Measurements from ENCODE around the gene DDIT4. TPM values are rescaled to one million over a fixed set of nuclear protein-coding genes. Genes with fewer than 3 reads are reported as not detected.

The DDIT4 gene
- total and polyA plus RNA-seq, 2 of the 4 experiments (the other 2 are of a cell fraction) = 59.6 to 108 TPM

DNA sequence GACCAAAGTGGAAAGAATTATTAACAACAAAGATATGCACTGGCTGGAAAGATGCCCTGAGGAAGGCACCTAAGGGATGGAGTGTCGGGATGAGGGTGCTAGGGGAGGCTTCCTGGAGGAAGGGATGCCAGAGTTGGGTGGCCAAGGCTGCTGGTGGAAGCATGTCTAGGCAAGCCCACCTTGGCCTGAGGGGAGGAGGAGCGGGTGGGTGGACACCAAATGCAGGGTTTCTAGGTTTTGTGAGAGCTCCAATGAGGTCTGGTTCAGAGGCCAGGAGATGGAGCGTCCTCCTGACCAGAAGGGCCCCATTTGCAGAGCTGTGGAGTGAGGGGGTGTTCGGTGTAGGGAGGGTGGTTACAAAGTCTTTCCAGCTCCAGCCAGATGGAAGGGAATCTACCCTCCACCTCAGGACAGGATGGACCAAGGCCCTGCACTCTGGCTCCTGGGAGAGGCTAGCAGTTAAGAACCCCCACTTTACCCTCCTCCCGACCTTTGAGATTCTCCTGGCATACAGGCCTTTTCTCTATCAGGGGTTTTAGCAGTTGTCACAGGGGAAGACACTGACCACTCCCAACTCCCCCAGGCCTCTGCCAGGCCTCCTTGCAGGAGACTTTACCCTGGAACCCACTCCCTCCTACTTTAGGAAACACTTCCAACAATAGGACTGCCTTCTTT lies 3.0 kb upstream of the DDIT4 start (continued):
- no peak for TF ChIP-seq BHLHE40 (IDR thresholded peaks at IDR 0.05; ENCODE audit: low read depth, low read length)

- peak overlapping the region; percentile 100 for H3K23ac ChIP-seq (ENCODE audit: low read depth, low read length)
- intact Hi-C loops (cut with micrococcal nuclease) (loop anchor here (1.0 to 2.0 kb wide), 4 partner anchors 12 to 56 kb away; no protein-coding TSS in a partner anchor), in situ Hi-C loops (cut with MboI; ENCODE audit: low sequenced_read_pairs) (no loop called here), dilution Hi-C loops (cut with HindIII; ENCODE audit: low sequenced_read_pairs, unreplicated experiment) (no loop called here)
- H3K9me1 ChIP-seq (ENCODE audit: insufficient read depth, low read length) = peaks cover 13% of the 10 kb centered on the region; the same call in 1 of the 2 replicates
- H3K79me1 ChIP-seq (ENCODE audit: low read depth in 1 of 2, low read length in 2 of 2) = peaks cover 10 to 27% of the 10 kb centered on the region in 2 experiments; a peak in 3 of 4 replicates
- H3K27me3 ChIP-seq (ENCODE audit: control insufficient read depth, insufficient read depth, low read length) = no peaks in the 10 kb centered on the region
- DNase-seq = peak; percentile 97
- peak; percentile 63 for ATAC-seq (ENCODE audit: low read depth)
- H3K14ac ChIP-seq (replicated peaks; ENCODE audit: low read depth, low read length) = peak overlapping the region; percentile 100
- H3K4ac ChIP-seq (ENCODE audit: low read depth, low read length) = peak overlapping the region; percentile 100
- peaks cover 38% of the 10 kb centered on the region for H4K20me1 ChIP-seq (ENCODE audit: insufficient read depth, low read length)
- H3K4me2 ChIP-seq (ENCODE audit: low read depth, low read length) = peak overlapping the region; percentile 80
- H3K27ac ChIP-seq (ENCODE audit: insufficient read depth, low read length) = peak overlapping the region; percentile 98
- peak overlapping the region; percentile 100 for H4K91ac ChIP-seq (ENCODE audit: insufficient read depth, low read depth, low read length)
- peak overlapping the region; percentile 95 for H3K18ac ChIP-seq (ENCODE audit: low read depth, low read length)
- H3K4me3 ChIP-seq (ENCODE audit: insufficient read depth, low read depth, low read length) = peak overlapping the region; percentile 59
- H3K4me1 ChIP-seq (ENCODE audit: control insufficient read depth, insufficient read depth, low read length) = peaks cover 7% of the 10 kb centered on the region
- BruUV-seq (replicated peaks) = no TSS peak
- peaks cover 24% of the 10 kb centered on the region for H3K36me3 ChIP-seq (ENCODE audit: control insufficient read depth, insufficient read depth, low read length)
- peak overlapping the region; percentile 98 for H3K9ac ChIP-seq (ENCODE audit: low read depth, low read length)
- ChIA-PET CTCF (interaction anchor here (0.6 to 1.6 kb wide), 4 partner anchors 13 to 376 kb away, joined by 3 to 8 read pairs (median 4); partner anchors contain the start of gene ANAPC16), POLR2A (ENCODE audit: unreplicated experiment) (interaction anchor here (0.6 to 1.4 kb wide), 4 partner anchors 12 to 52 kb away, joined by 3 to 8 read pairs (median 7); no protein-coding TSS in a partner anchor)
- peak overlapping the region; percentile 91 for H2AFZ ChIP-seq (replicated peaks; ENCODE audit: low read length, poor library complexity)
- peak overlapping the region; percentile 97 for H2BK5ac ChIP-seq (ENCODE audit: low read depth, low read length, poor library complexity, severe bottlenecking)
- peak overlapping the region; percentile 100 for H3K56ac ChIP-seq (ENCODE audit: extremely low read depth, insufficient read depth, low read length)
- H2BK15ac ChIP-seq (ENCODE audit: low read depth, low read length) = peak overlapping the region; percentile 98; the same call in 2 of the 3 replicates
- H2AK5ac ChIP-seq (ENCODE audit: low read depth, low read length) = peak overlapping the region; percentile 99
- H2BK20ac ChIP-seq (ENCODE audit: low read depth, low read length) = peak overlapping the region; percentile 96
- H4K8ac ChIP-seq (ENCODE audit: low read depth in 2 of 2, low read length in 2 of 2) = peak overlapping the region; percentile 90 to 98
- H4K5ac ChIP-seq (ENCODE audit: low read depth, low read length) = peak overlapping the region; percentile 96
- peak overlapping the region; percentile 100 for H2BK120ac ChIP-seq (ENCODE audit: low read depth, low read length)
- H2AK9ac ChIP-seq (replicated peaks; ENCODE audit: low read depth, low read length, poor library complexity) = peak overlapping the region; percentile 100
- TF ChIP-seq FOS (IDR thresholded peaks at IDR 0.05; ENCODE audit: low read depth, low read length) = no peak
- peak; percentile 99 for TF ChIP-seq CEBPB (IDR thresholded peaks at IDR 0.05; ENCODE audit: low read depth, low read length)
- peak; percentile 80 for TF ChIP-seq POLR2A (IDR thresholded peaks at IDR 0.05; ENCODE audit: low read depth, low read length)
- no peak for TF ChIP-seq RCOR1 (IDR thresholded peaks at IDR 0.05; ENCODE audit: insufficient replicate concordance, low read length)
- peak; percentile 43; the same call in 1 of the 2 replicates for TF ChIP-seq RAD21 (IDR thresholded peaks at IDR 0.05; ENCODE audit: low read length)
- peak; percentile 34; the same call in 1 of the 2 replicates for TF ChIP-seq SMC3 (IDR thresholded peaks at IDR 0.05; ENCODE audit: low read depth, low read length)
- TF ChIP-seq CTCF (conservative IDR thresholded peaks at IDR 0.05; ENCODE audit: low read depth, low read length) = no peak
- TF ChIP-seq MXI1 (IDR thresholded peaks at IDR 0.05; ENCODE audit: borderline replicate concordance, low read depth, low read length) = peak; percentile 54; the same call in 1 of the 2 replicates
- 0 out of 2 replicates have a peak, but pooled peaks have one; percentile 22 for TF ChIP-seq CHD1 (IDR thresholded peaks at IDR 0.05; ENCODE audit: low read depth, low read length)
- peak; percentile 24; the same call in 1 of the 2 replicates for TF ChIP-seq BHLHE40 (IDR thresholded peaks at IDR 0.05; ENCODE audit: low read depth, low read length)
- TF ChIP-seq MAZ (IDR thresholded peaks at IDR 0.05; ENCODE audit: borderline replicate concordance, low read depth, low read length) = peak; percentile 67; the same call in 1 of the 2 replicates
- no peaks in the 10 kb centered on the region for H3K9me3 ChIP-seq (ENCODE audit: control insufficient read depth, insufficient read depth, low read length)
- WGBS, 2 experiments (ENCODE audit: extremely low coverage in 2 of 2, insufficient read length in 1 of 2) = 7% methylated on average over 7 of the region's 28 CpGs; no CpG with 5 or more reads in 1 of the 2 experiments
Observed at GRCh38 chr10:72272689-72273409, 875 bp upstream of the DDIT4 start.
